Endothelial cell of umbilical vein (primary cell): ENCODE measurements around the gene NCK2.

ENCODE experiments used
- MYC ChIP-seq: IDR thresholded peaks from one replicate; pipeline ENCODE4 v1.6.1; 2011; ENCODE audit warnings: mild to moderate bottlenecking, low read depth, low read length
- POLR2A ChIP-seq: IDR thresholded peaks from 2 replicates; pipeline ENCODE4 v1.6.1; 2012; ENCODE audit warnings: low read depth, mild to moderate bottlenecking, control low read depth, low read length
- POLR2AphosphoS5 ChIP-seq: IDR thresholded peaks from 2 replicates; pipeline ENCODE4 v1.6.1; 2012; ENCODE audit warnings: low read depth, mild to moderate bottlenecking, control low read depth, low read length, moderate library complexity; ENCODE audit not compliant: insufficient read depth

- TF ChIP-seq POLR2A (no peak), POLR2AphosphoS5 (no peak), MYC (no peak)
Observed at GRCh38 chr2:105718846-105719481, 25.7 kb upstream of the NCK2 start.
